ENCODE data around the gene NGF. TPM values are rescaled to one million over a fixed set of nuclear protein-coding genes. Genes with fewer than 3 reads are reported as not detected.

NGF gene
- total RNA-seq, 4 donors from 2014 or later, result 2.8 to 4.0 (median 3.2) TPM; not detected in 1

GRCh38 chr1:115301438-115302020 lies 36.5 kb downstream of the NGF start:
- no peaks in the 10 kb centered on the region for H3K36me3 ChIP-seq
- intact Hi-C loops (cut with DNase I), result no loop called here
- no peak for TF ChIP-seq POLR2A (IDR thresholded peaks at IDR 0.05)
- TF ChIP-seq CTCF (IDR thresholded peaks at IDR 0.05), result no peak
- 92 to 95% methylated on average over 8 of the region's 8 CpGs for WGBS, 2 donors
- no peaks in the 10 kb centered on the region for H3K4me1 ChIP-seq
- no peak overlapping the region for H3K4me3 ChIP-seq (replicated peaks in 1 of 3)
- H3K27me3 ChIP-seq, result no peaks in the 10 kb centered on the region
- DNase-seq, result no peak
- H3K9me3 ChIP-seq, result no peaks in the 10 kb centered on the region
- no peak overlapping the region for H3K27ac ChIP-seq

- WGBS, 2 donors, result 83 to 84% methylated on average over 8 of the region's 8 CpGs
- H3K27ac ChIP-seq, result no peak overlapping the region
- no peaks in the 10 kb centered on the region for H3K27me3 ChIP-seq
- H3K4me1 ChIP-seq, result no peaks in the 10 kb centered on the region
- TF ChIP-seq POLR2A (IDR thresholded peaks at IDR 0.05), result no peak
- TF ChIP-seq CTCF (IDR thresholded peaks at IDR 0.05), result no peak
- H3K9me3 ChIP-seq, result no peaks in the 10 kb centered on the region
- H3K36me3 ChIP-seq, result no peaks in the 10 kb centered on the region
- no peak overlapping the region for H3K4me3 ChIP-seq (replicated peaks in 1 of 3)
- intact Hi-C loops (cut with DNase I), result no loop called here
- DNase-seq, result no peak
These were observed 37.8 kb downstream of the NGF start for GRCh38 chr1:115300087-115300876.

- Histone ChIP-seq H3K27ac (no peak overlapping the region), H3K27me3 (no peaks in the 10 kb centered on the region), H3K4me3 (replicated peaks in 1 of 3) (no peak overlapping the region), H3K4me1 (no peaks in the 10 kb centered on the region), H3K9me3 (no peaks in the 10 kb centered on the region), H3K36me3 (no peaks in the 10 kb centered on the region)
- 70 to 79% methylated on average over 2 of the region's 2 CpGs for WGBS, 2 donors
- no peak for DNase-seq
- intact Hi-C loops (cut with DNase I), result no loop called here
- TF ChIP-seq POLR2A (IDR thresholded peaks at IDR 0.05) (no peak), CTCF (IDR thresholded peaks at IDR 0.05) (no peak)
These were observed 38.8 kb downstream of the NGF start for GRCh38 chr1:115299266-115299665.

GRCh38 chr1:115296981-115297380 lies 41.1 kb downstream of the NGF start:
- WGBS, 2 donors, result 85 to 92% methylated on average over 2 of the region's 2 CpGs
- Histone ChIP-seq H3K27ac (no peak overlapping the region), H3K36me3 (no peaks in the 10 kb centered on the region), H3K4me1 (no peaks in the 10 kb centered on the region), H3K9me3 (no peaks in the 10 kb centered on the region), H3K27me3 (no peaks in the 10 kb centered on the region), H3K4me3 (replicated peaks in 1 of 3) (no peak overlapping the region)
- TF ChIP-seq POLR2A (IDR thresholded peaks at IDR 0.05) (no peak), CTCF (IDR thresholded peaks at IDR 0.05) (no peak)
- intact Hi-C loops (cut with DNase I), result no loop called here
- DNase-seq, result no peak

Data from thyroid gland (tissue), 4 donors.